Measurements from ENCODE around the gene TFF1. TPM values are rescaled to one million over a fixed set of nuclear protein-coding genes. Genes with fewer than 3 reads are reported as not detected.

The TFF1 gene
- total and polyA plus RNA-seq, 2 of the 4 experiments (the other 2 are of a cell fraction) = not detected

DNA sequence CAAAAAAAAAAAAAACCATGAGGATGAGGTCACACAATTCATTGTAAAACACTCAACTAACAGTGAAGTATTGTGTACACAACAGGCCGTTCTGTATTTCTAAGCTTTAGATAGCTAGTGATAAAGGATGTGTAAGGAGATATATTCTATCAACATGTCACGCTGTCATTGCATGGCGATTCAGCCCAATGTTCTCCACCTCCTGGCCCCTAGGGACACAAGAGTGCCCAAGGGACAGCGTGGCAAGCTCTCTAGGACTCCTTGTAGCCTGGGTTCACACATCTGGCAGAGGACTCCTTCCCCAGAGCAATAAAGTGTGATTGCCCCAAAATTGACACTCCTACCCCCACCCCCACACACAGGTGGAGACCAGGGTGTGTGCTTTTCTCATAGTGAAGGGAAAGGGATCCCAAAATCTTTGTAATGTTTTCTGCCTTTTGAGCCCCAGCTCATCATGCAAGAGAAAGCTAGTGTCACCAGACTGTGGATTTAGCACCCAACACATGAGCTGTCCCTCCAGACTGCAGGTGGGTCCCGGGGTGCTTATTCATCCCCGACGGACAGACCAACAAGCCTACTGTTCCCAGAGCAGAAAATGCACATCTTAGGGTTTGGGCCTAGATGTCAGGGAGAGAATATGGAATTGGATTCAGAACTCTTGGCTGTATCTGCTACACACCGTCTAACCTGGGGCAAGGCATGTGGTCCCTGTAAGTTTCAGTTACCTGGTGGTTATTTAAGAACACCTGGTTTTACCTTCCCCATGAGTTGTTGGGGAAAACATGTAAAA lies 18.0 kb upstream of the TFF1 start:
- WGBS, 2 experiments (ENCODE audit: extremely low coverage in 2 of 2, insufficient read length in 1 of 2) = no CpG with 5 or more reads among the region's 8 CpGs

More for the DNA sequence above, 18.0 kb upstream of the TFF1 start:
- ATAC-seq (ENCODE audit: low read depth) = no peak
- H4K91ac ChIP-seq (ENCODE audit: insufficient read depth, low read depth, low read length) = no peak overlapping the region
- CTCF ChIA-PET = no interaction called here
- no peak overlapping the region for H3K14ac ChIP-seq (replicated peaks; ENCODE audit: low read depth, low read length)
- no TSS peak for BruUV-seq (replicated peaks)
- H3K9me3 ChIP-seq (ENCODE audit: control insufficient read depth, insufficient read depth, low read length) = peaks cover 3% of the 10 kb centered on the region; the same call in 1 of the 2 replicates
- H3K18ac ChIP-seq (ENCODE audit: low read depth, low read length) = no peak overlapping the region
- H3K4me1 ChIP-seq (ENCODE audit: control insufficient read depth, insufficient read depth, low read length) = no peaks in the 10 kb centered on the region
- H3K27ac ChIP-seq (ENCODE audit: insufficient read depth, low read length) = no peak overlapping the region
- no peak overlapping the region for H4K8ac ChIP-seq (ENCODE audit: low read depth in 2 of 2, low read length in 2 of 2)
- intact Hi-C loops (cut with micrococcal nuclease) = no loop called here
- no peak overlapping the region for H2BK15ac ChIP-seq (ENCODE audit: low read depth, low read length)
- H3K9me1 ChIP-seq (ENCODE audit: insufficient read depth, low read length) = no peaks in the 10 kb centered on the region
- H3K56ac ChIP-seq (ENCODE audit: extremely low read depth, insufficient read depth, low read length) = no peak overlapping the region
- no peak overlapping the region for H4K5ac ChIP-seq (ENCODE audit: low read depth, low read length)
- H3K79me1 ChIP-seq (ENCODE audit: low read depth in 1 of 2, low read length in 2 of 2) = no peaks in the 10 kb centered on the region
- H2BK120ac ChIP-seq (ENCODE audit: low read depth, low read length) = no peak overlapping the region
- no peak overlapping the region for H2AK9ac ChIP-seq (replicated peaks; ENCODE audit: low read depth, low read length, poor library complexity)
- no peaks in the 10 kb centered on the region for H4K20me1 ChIP-seq (ENCODE audit: insufficient read depth, low read length)
- TF ChIP-seq FOS (IDR thresholded peaks at IDR 0.05; ENCODE audit: low read depth, low read length) (no peak), RFX5 (IDR thresholded peaks at IDR 0.05; ENCODE audit: low read depth, low read length) (no peak), RAD21 (IDR thresholded peaks at IDR 0.05; ENCODE audit: low read length) (no peak), CEBPB (IDR thresholded peaks at IDR 0.05; ENCODE audit: low read depth, low read length) (no peak), BHLHE40 (IDR thresholded peaks at IDR 0.05; ENCODE audit: low read depth, low read length) (no peak), MAFK (IDR thresholded peaks at IDR 0.05; ENCODE audit: low read depth, low read length) (no peak), USF2 (IDR thresholded peaks at IDR 0.05; ENCODE audit: low read depth, low read length) (no peak), CHD1 (IDR thresholded peaks at IDR 0.05; ENCODE audit: low read depth, low read length) (no peak), POLR2A (IDR thresholded peaks at IDR 0.05; ENCODE audit: low read depth, low read length) (no peak), RCOR1 (IDR thresholded peaks at IDR 0.05; ENCODE audit: insufficient replicate concordance, low read length) (no peak), ELK1 (IDR thresholded peaks at IDR 0.05; ENCODE audit: borderline replicate concordance, low read depth, low read length) (no peak), SMC3 (IDR thresholded peaks at IDR 0.05; ENCODE audit: low read depth, low read length) (no peak)
- no peak for DNase-seq
- no peaks in the 10 kb centered on the region for H3K36me3 ChIP-seq (ENCODE audit: control insufficient read depth, insufficient read depth, low read length)
- POLR2A ChIA-PET (ENCODE audit: unreplicated experiment) = no interaction called here
- peaks cover 25% of the 10 kb centered on the region for H3K27me3 ChIP-seq (ENCODE audit: control insufficient read depth, insufficient read depth, low read length)
- dilution Hi-C loops (cut with HindIII; ENCODE audit: low sequenced_read_pairs, unreplicated experiment) = no loop called here
- no peak overlapping the region for H3K9ac ChIP-seq (ENCODE audit: low read depth, low read length)
- no peak overlapping the region for H3K4me3 ChIP-seq (ENCODE audit: insufficient read depth, low read depth, low read length)
- no peak overlapping the region for H3K4me2 ChIP-seq (ENCODE audit: low read depth, low read length)
- H2AFZ ChIP-seq (replicated peaks; ENCODE audit: low read length, poor library complexity) = no peak overlapping the region
- no peak overlapping the region for H3K4ac ChIP-seq (ENCODE audit: low read depth, low read length)
- H2BK20ac ChIP-seq (ENCODE audit: low read depth, low read length) = no peak overlapping the region
- no peak overlapping the region for H2AK5ac ChIP-seq (ENCODE audit: low read depth, low read length)
- H3K23ac ChIP-seq (ENCODE audit: low read depth, low read length) = no peak overlapping the region
- H2BK5ac ChIP-seq (ENCODE audit: low read depth, low read length, poor library complexity, severe bottlenecking) = no peak overlapping the region
- in situ Hi-C loops (cut with MboI; ENCODE audit: low sequenced_read_pairs) = no loop called here
